Measurements from ENCODE around the gene PPP1R15A. TPM values are rescaled to one million over a fixed set of nuclear protein-coding genes. Genes with fewer than 3 reads are reported as not detected.

The PPP1R15A gene
- total RNA-seq, 1 donor from 2014 or later: 76.4 TPM

- no peak overlapping the region for H3K27ac ChIP-seq (replicated peaks)
- intact Hi-C loops (cut with micrococcal nuclease): no loop called here
- peaks cover 7% of the 10 kb centered on the region for H3K4me1 ChIP-seq
- no peak for DNase-seq
- H3K27me3 ChIP-seq (ENCODE audit: low read depth): no peaks in the 10 kb centered on the region
- H3K4me3 ChIP-seq: no peak overlapping the region
- TF ChIP-seq, protein P1, sequence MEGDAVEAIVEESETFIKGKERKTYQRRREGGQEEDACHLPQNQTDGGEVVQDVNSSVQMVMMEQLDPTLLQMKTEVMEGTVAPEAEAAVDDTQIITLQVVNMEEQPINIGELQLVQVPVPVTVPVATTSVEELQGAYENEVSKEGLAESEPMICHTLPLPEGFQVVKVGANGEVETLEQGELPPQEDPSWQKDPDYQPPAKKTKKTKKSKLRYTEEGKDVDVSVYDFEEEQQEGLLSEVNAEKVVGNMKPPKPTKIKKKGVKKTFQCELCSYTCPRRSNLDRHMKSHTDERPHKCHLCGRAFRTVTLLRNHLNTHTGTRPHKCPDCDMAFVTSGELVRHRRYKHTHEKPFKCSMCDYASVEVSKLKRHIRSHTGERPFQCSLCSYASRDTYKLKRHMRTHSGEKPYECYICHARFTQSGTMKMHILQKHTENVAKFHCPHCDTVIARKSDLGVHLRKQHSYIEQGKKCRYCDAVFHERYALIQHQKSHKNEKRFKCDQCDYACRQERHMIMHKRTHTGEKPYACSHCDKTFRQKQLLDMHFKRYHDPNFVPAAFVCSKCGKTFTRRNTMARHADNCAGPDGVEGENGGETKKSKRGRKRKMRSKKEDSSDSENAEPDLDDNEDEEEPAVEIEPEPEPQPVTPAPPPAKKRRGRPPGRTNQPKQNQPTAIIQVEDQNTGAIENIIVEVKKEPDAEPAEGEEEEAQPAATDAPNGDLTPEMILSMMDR (IDR thresholded peaks at IDR 0.05; ENCODE audit: borderline replicate concordance): no peak
- no peaks in the 10 kb centered on the region for H3K9me3 ChIP-seq (replicated peaks)
- H3K36me3 ChIP-seq: peaks cover 23% of the 10 kb centered on the region
These were observed 53.1 kb downstream of the PPP1R15A start for GRCh38 chr19:48925240-48925843.

Other genes starting within 250 kb of the PPP1R15A start
- gene DBP, start 235.0 kb upstream of the PPP1R15A start, total RNA-seq: 7.9 TPM
- gene CA11, start 226.2 kb upstream of the PPP1R15A start, total RNA-seq: 4.5 TPM
- gene NTN5, start 199.4 kb upstream of the PPP1R15A start, total RNA-seq: 0.11 TPM
- not detected for gene FUT2, start 176.4 kb upstream of the PPP1R15A start, total RNA-seq
- gene MAMSTR, start 152.7 kb upstream of the PPP1R15A start, total RNA-seq: 1.8 TPM
- gene RASIP1, start 131.8 kb upstream of the PPP1R15A start, total RNA-seq: 13.9 TPM
- 0.60 TPM for gene IZUMO1, start 125.5 kb upstream of the PPP1R15A start, total RNA-seq
- 1.8 TPM for gene FUT1, start 119.8 kb upstream of the PPP1R15A start, total RNA-seq
- gene FGF21, start 116.9 kb upstream of the PPP1R15A start, total RNA-seq: not detected
- gene BCAT2, start 61.4 kb upstream of the PPP1R15A start, total RNA-seq: 70.8 TPM
- 1.8 TPM for gene HSD17B14, start 35.9 kb upstream of the PPP1R15A start, total RNA-seq
- gene PLEKHA4, start 3.8 kb upstream of the PPP1R15A start, total RNA-seq: 24.7 TPM
- 0.55 TPM for gene TULP2, start 26.3 kb downstream of the PPP1R15A start, total RNA-seq
- 221 TPM for gene NUCB1, start 27.9 kb downstream of the PPP1R15A start, total RNA-seq
- not detected for gene DHDH, start 61.3 kb downstream of the PPP1R15A start, total RNA-seq
- gene BAX, start 82.5 kb downstream of the PPP1R15A start, total RNA-seq: 25.5 TPM
- 834 TPM for gene FTL, start 92.9 kb downstream of the PPP1R15A start, total RNA-seq
- gene GYS1, start 120.9 kb downstream of the PPP1R15A start, total RNA-seq: 138 TPM
- 44.4 TPM for gene RUVBL2, start 121.5 kb downstream of the PPP1R15A start, total RNA-seq
- gene LHB, start 144.7 kb downstream of the PPP1R15A start, total RNA-seq: not detected
- not detected for gene CGB3, start 151.9 kb downstream of the PPP1R15A start, total RNA-seq
- gene CGB2, start 159.5 kb downstream of the PPP1R15A start, total RNA-seq: not detected
- not detected for gene CGB1, start 164.5 kb downstream of the PPP1R15A start, total RNA-seq
- gene CGB5, start 171.4 kb downstream of the PPP1R15A start, total RNA-seq: not detected
- not detected for gene CGB8, start 176.7 kb downstream of the PPP1R15A start, total RNA-seq
- gene CGB7, start 185.3 kb downstream of the PPP1R15A start, total RNA-seq: not detected
- not detected for gene NTF4, start 192.4 kb downstream of the PPP1R15A start, total RNA-seq
- 0.66 TPM for gene KCNA7, start 200.3 kb downstream of the PPP1R15A start, total RNA-seq
- 115 TPM for gene SNRNP70, start 213.0 kb downstream of the PPP1R15A start, total RNA-seq
- 23.4 TPM for gene LIN7B, start 241.9 kb downstream of the PPP1R15A start, total RNA-seq
- 1.6 TPM for gene C19orf73, start 246.7 kb downstream of the PPP1R15A start, total RNA-seq
- gene PPFIA3, start 247.1 kb downstream of the PPP1R15A start, total RNA-seq: 5.7 TPM